RPMI7951 (cell line): ENCODE results near the gene LYVE1. TPM values are rescaled to one million over a fixed set of nuclear protein-coding genes. Genes with fewer than 3 reads are reported as not detected.
A peak's percentile ranks its signal among the peaks of the same experiment; 100 is the strongest.
"Not testable (repeated sequence)": the region's sequence is repeated elsewhere in the genome, so short reads cannot be mapped to it uniquely, and the experiment has no call there.

Source experiments
- DNase-seq: peaks from one replicate; pipeline ENCODE4 v3.0.0-alpha.2; 2012; ENCODE audit warnings: low read depth
- total RNA-seq: library from RNA; depleted of rRNA; stranded (reverse); fragments of >200 nt; shearing (Covaris generic); gene quantifications from 2 replicates; pipeline ENCODE4 v1.2.3, GENCODE V29; 2014; rRNA removed

The LYVE1 gene
- total RNA-seq: 0.36 TPM in 1 of 2 replicates, not detected in the other

- DNase-seq: no peak
These were observed at the start of gene LYVE1 for GRCh38 chr11:10568486-10568941. TSS of gene LYVE1 (minus strand) at chr11:10568665. CDS start at chr11:10568532, 133 bp downstream.

GRCh38 chr11:10617551-10617950 is 49.1 kb upstream of the LYVE1 start:
- no peak for DNase-seq

GRCh38 chr11:10611979-10612862 is 43.8 kb upstream of the LYVE1 start:
- DNase-seq: no peak

GRCh38 chr11:10609636-10610035 is 41.2 kb upstream of the LYVE1 start:
- no peak for DNase-seq

GRCh38 chr11:10608584-10608983 is 40.1 kb upstream of the LYVE1 start:
- DNase-seq: no peak

GRCh38 chr11:10607462-10608132 is 39.1 kb upstream of the LYVE1 start:
- DNase-seq: no peak

GRCh38 chr11:10606536-10607208 is 38.2 kb upstream of the LYVE1 start:
- DNase-seq: peak; percentile 38

GRCh38 chr11:10605941-10606381 is 37.5 kb upstream of the LYVE1 start:
- peak; percentile 32 for DNase-seq

GRCh38 chr11:10604798-10605197 is 36.3 kb upstream of the LYVE1 start:
- no peak for DNase-seq

GRCh38 chr11:10604340-10604748 is 35.9 kb upstream of the LYVE1 start:
- peak; percentile 52 for DNase-seq

- DNase-seq: no peak
These were observed 35.3 kb upstream of the LYVE1 start for GRCh38 chr11:10603721-10604297.

GRCh38 chr11:10602945-10603344 is 34.5 kb upstream of the LYVE1 start:
- DNase-seq: no peak

- DNase-seq: no peak
These were observed 33.9 kb upstream of the LYVE1 start for GRCh38 chr11:10602366-10602765.

GRCh38 chr11:10601837-10602236 is 33.4 kb upstream of the LYVE1 start:
- DNase-seq: no peak

- DNase-seq: no peak
These were observed 32.2 kb upstream of the LYVE1 start for GRCh38 chr11:10600570-10601248.

- no peak for DNase-seq
These were observed 31.1 kb upstream of the LYVE1 start for GRCh38 chr11:10599388-10600175.

- no peak for DNase-seq
These were observed 30.4 kb upstream of the LYVE1 start for GRCh38 chr11:10598816-10599215.

GRCh38 chr11:10597877-10598351 is 29.4 kb upstream of the LYVE1 start:
- DNase-seq: no peak

- not testable (repeated sequence) for DNase-seq
These were observed 27.4 kb upstream of the LYVE1 start for GRCh38 chr11:10595840-10596239.

- DNase-seq: no peak
These were observed 25.9 kb upstream of the LYVE1 start for GRCh38 chr11:10594407-10594806.
